ENCODE results near the gene SMIM3. TPM values are rescaled to one million over a fixed set of nuclear protein-coding genes. Genes with fewer than 3 reads are reported as not detected.

SMIM3 gene
- total RNA-seq, result 49.2 and 62.0 TPM in 2 replicates

DNA sequence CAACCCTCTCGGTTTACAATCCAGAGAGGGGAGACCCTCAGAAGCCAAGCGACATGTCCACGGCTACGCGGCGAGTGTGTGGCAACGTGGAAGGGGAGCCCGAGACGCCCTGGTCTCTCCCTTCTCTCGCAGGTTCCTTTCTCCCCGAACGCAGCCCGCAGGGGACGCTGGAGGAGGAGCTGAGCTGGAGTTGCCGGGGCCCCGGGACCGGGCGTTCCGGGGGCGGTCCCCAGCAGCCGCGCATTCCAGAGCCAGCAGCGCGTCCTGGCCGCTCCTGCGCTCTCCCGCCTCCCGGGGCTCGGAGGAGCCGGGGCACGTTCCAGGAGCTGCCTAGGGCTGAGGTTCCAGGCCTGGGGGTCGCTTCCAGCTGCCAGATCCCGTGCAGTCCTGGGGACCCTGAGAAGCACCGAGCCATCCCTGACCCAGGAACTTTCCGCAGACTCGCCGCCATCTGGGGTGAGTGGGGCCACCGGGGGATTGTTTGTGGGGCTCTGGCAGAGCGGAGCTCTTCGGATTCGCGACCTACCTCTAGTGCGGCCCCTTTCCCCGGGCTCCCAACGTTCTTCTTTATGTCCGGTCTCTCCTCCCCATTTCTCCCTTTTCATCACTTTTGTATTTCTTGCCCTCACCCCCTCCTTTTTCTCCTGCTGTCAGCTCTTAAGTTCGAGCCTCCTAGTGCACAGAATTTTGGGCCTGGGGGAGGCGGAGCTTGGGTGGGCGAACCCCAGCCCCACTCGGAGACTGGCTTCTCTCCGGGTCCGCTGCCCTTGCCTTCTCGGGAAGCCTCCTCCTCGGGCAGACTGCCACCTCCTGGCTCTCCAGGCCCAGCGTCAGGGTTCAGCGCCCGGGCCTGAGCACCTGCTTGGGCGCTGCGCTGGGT lies at the start of gene SMIM3:
SMIM3 (plus strand) TSS at position 241 of the 880 bp plus-strand sequence. CDS start 16,684 bp downstream, outside the sequence.

DNA sequence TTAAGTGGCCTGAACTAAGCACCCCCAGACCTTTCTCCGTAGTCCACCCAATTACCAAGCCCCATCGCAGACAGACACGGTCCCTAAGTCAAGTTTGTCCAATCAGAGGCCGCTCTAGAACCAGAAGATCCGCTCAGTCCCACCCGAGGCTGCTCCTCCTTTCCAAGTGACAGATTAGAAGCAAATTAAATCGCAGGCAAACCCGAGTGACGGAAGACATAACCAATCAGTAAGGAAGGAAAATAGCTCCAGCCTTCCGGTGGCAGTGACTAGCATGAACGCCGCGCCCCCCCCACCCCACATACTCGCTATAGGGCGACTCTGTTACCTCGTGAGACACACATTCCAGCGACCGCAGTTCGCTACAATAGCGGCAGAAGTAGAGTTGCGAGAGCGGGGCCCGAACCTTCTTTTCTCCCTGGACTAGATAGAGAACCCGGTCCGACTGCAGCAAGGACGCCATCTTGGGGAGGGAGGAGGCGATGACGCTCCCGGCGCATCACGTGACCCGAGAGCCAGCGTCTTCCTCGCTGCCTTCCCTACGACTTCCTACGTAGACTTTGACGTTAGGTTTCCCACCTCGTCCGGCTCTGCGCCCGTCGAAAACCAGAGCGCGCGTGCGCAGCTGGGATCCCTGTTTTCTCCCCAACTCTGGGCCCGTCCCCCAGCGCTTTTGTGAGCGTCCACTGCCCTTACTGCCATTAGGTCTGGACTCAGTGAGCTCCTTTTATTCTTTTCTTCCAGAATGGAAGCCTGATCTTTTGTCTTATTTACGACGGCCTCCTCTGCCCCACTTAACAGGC lies 19.8 kb upstream of the SMIM3 start, which contains the start of gene DCTN4:
DCTN4 (minus strand) TSS at position 487 of the 803 bp plus-strand sequence; CDS start at position 463, 24 bp downstream.

DNA sequence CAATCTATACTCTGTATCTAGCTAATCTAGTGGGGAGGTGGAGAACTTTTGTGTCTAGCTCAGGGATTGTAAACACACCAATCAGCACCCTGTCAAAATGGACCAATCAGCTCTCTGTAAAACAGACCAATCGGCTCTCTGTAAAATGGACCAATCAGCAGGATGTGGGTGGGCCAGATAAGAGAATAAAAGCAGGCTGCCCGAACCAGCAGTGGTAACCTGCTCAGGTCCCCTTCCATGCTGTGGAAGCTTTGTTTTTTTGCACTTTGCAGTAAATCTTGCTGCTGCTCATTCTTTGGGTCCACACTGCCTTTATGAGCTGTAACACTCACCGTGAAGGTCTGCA lies 67.7 kb downstream of the SMIM3 start, which contains the start of gene IRGM:
IRGM (plus strand) TSS at position 214 of the 346 bp plus-strand sequence. CDS start 1,603 bp downstream, outside the sequence.

Other genes with a start within 250 kb of the SMIM3 start
- 3.3 and 12.9 TPM in 2 replicates for gene SYNPO, start 138.1 kb upstream of the SMIM3 start, total RNA-seq
- gene MYOZ3, start 117.5 kb upstream of the SMIM3 start, total RNA-seq, result 0.44 and 1.5 TPM in 2 replicates
- 22.8 and 24.1 TPM in 2 replicates for gene RBM22, start 77.7 kb upstream of the SMIM3 start, total RNA-seq
- 72.0 and 72.9 TPM in 2 replicates for gene DCTN4, start 19.7 kb upstream of the SMIM3 start, total RNA-seq
- not detected in 2 replicates for gene IRGM, start 67.8 kb downstream of the SMIM3 start, total RNA-seq
- 5.1 and 14.1 TPM in 2 replicates for gene ZNF300, start 126.2 kb downstream of the SMIM3 start, total RNA-seq
- 7.6 and 18.4 TPM in 2 replicates for gene GPX3, start 241.8 kb downstream of the SMIM3 start, total RNA-seq

Measured in smooth muscle cell of trachea (primary cell).